Common myeloid progenitor, CD34-positive (primary cell): ENCODE results near the gene KANK4.

Experiments used
- CTCF ChIA-PET: fragments of 350-600 bp; sonication (Branson Sonifier 250); formaldehyde crosslinking; loops from one replicate; lab custom pipeline; 2021; ENCODE audit warnings: antibody characterized with exemption; lab: Charles Lee
- POLR2A ChIA-PET: fragments of 350-600 bp; sonication (Branson Sonifier 250); formaldehyde crosslinking; loops from one replicate; lab custom pipeline; 2021; ENCODE audit warnings: antibody characterized with exemption; lab: Charles Lee
- DNase-seq, 3 donors: peaks; one replicate each; pipeline versions ENCODE4 v3.0.0 to v3.0.0-alpha.2; 2013
- H3K27ac ChIP-seq, 2 experiments: 1 replicate in 1 of 2; 2 replicates in 1 of 2; pipeline ENCODE4 v1.7.0; 2013; ENCODE audit warnings: inconsistent platforms in 2 of 2, low read length in 2 of 2, mild to moderate bottlenecking in 2 of 2, low read depth in 1 of 2, moderate library complexity in 1 of 2; ENCODE audit not compliant: severe bottlenecking in 2 of 2, insufficient read depth in 1 of 2, poor library complexity in 1 of 2
- H3K27me3 ChIP-seq, 5 experiments: replicated peaks in 2 of 5; 1 replicate in 3 of 5; 2 replicates in 2 of 5; pipeline versions ENCODE4 v1.6.1 to v1.7.0; 2013; ENCODE audit warnings: low read length in 4 of 5, mild to moderate bottlenecking in 2 of 5, moderate library complexity in 2 of 5, inconsistent platforms in 1 of 5; ENCODE audit not compliant: insufficient read depth in 5 of 5, control insufficient read depth in 4 of 5
- H3K36me3 ChIP-seq, 4 experiments: 1 replicate in 2 of 4; 2 replicates in 2 of 4; pipeline versions ENCODE4 v1.6.1 to v1.7.0; 2013; ENCODE audit warnings: low read length in 3 of 4, control low read depth in 1 of 4, mild to moderate bottlenecking in 1 of 4; ENCODE audit not compliant: control insufficient read depth in 4 of 4, insufficient read depth in 4 of 4
- H3K4me1 ChIP-seq, 4 experiments: 1 replicate in 3 of 4; 2 replicates in 1 of 4; pipeline versions ENCODE4 v1.6.1 to v1.7.1; 2013; ENCODE audit warnings: low read length in 3 of 4, mild to moderate bottlenecking in 3 of 4, control low read depth in 1 of 4, inconsistent platforms in 1 of 4, moderate library complexity in 1 of 4; ENCODE audit not compliant: control insufficient read depth in 4 of 4, insufficient read depth in 4 of 4; ENCODE audit errors: control extremely low read depth in 1 of 4
- H3K4me3 ChIP-seq, 7 experiments: 1 replicate in 4 of 7; 2 replicates in 3 of 7; pipeline versions ENCODE4 v1.5.1 to v1.7.0; 2013; ENCODE audit warnings: mild to moderate bottlenecking in 7 of 7, low read length in 6 of 7, moderate library complexity in 6 of 7, inconsistent platforms in 2 of 7, low read depth in 2 of 7, control low read depth in 1 of 7; ENCODE audit not compliant: insufficient read depth in 4 of 7, control insufficient read depth in 1 of 7; ENCODE audit errors: extremely low read depth in 1 of 7
- H3K9me3 ChIP-seq, 5 experiments: 1 replicate in 4 of 5; 2 replicates in 1 of 5; pipeline versions ENCODE4 v1.6.1 to v1.7.1; 2013; ENCODE audit warnings: low read length in 4 of 5, mild to moderate bottlenecking in 2 of 5, inconsistent platforms in 1 of 5, low read depth in 1 of 5, moderate library complexity in 1 of 5; ENCODE audit not compliant: control insufficient read depth in 4 of 5, insufficient read depth in 2 of 5; ENCODE audit errors: control extremely low read depth in 1 of 5
- WGBS: methylation state at CpG from one replicate; pipeline ENCODE4 v1.1.5; 2013; ENCODE audit not compliant: insufficient coverage; 5-methylcytosine and 5-hydroxymethylcytosine counted together

Gene KANK4

DNA sequence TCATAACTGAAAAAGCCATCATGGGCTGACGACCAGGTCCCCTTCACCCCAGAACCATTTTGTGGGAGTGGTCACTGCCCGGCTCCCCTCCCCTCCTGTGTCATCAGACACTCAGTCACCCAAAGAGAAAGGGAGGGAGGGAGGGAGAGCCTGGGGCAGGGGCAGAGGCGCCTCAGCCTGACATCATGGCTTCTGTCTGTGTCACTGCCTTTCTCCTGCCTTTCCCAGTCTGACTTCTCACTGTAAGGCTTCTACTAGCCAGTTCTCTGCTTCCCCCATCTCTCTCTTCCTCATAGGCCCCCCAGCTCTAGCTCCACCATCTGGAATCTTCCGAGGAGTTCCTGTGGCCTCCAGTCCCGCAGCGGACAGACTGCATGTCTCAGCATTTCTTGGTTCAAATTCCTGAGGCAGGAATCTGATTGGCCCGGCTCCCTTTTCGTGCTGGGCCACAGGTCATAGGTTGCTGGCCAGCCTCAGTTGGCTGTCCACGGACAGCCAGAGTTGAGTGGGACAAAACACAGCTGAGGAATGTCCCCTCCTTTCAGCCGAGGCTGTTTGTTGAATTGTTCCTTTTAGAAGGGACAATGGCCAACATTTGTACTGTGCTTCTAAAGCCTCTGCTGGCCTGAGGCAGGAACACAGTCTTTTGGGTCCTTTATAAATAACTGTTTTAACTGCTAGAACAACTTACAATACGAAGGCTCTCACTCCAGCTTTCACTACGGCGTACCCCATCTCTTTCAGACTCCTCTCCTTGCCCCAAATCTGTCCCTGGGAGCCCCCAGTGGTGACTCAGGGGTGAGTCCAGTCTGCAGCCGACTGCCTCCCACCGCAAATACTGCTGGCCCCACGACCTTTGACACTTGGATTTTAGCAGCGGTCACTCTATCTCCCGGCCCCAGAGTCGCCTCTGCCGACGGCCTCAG lies 18.7 kb upstream of the KANK4 start:
- ChIA-PET POLR2A (no interaction called here), CTCF (no interaction called here)
- peaks cover 0 to 6% (median 1%) of the 10 kb centered on the region in 4 experiments for H3K4me1 ChIP-seq
- no peaks in the 10 kb centered on the region for H3K36me3 ChIP-seq
- no peak for DNase-seq
- H3K27me3 ChIP-seq = peaks cover 0 to 2% (median 0%) of the 10 kb centered on the region in 5 experiments
- H3K27ac ChIP-seq = no peak overlapping the region
- H3K4me3 ChIP-seq = no peak overlapping the region
- 86% methylated on average over 17 of the region's 21 CpGs for whole genome bisulfite sequencing
- no peaks in the 10 kb centered on the region for H3K9me3 ChIP-seq

DNA sequence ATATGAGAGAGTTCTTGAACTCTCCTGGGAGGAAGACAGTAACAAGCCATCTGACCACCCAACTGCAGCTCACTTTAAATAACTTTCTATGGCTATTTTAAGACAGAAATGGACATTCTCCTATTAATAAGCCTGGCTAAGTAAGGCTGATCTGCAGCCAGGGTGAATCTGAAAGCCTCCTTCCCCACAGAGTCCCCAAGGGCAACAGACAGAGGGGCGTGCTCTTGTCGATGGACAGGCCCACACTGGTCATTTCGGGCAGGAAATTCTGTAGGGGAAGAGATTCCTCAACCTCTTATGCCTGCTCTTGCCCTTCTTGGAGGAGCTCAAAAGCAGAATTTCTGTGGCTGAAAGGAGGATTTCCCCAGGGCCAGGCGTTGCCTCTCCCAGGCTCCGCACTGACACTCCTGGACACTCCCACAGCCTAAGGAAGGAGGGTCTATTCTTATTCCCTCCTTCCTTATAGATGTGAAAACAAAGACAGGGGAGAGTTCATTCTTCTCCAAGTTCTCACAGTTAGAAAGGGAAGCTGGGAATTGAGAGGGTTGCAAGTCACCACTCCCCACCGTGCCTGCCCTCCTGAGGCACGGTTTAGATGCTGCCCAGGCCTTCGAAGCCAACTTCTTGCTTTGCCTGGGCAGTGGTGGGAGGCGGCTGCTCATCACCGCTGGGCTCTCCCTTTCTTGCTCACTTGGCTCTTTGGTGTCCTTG lies 17.9 kb upstream of the KANK4 start:
- ChIA-PET POLR2A (no interaction called here), CTCF (no interaction called here)
- H3K27ac ChIP-seq = no peak overlapping the region
- peaks cover 0 to 2% (median 0%) of the 10 kb centered on the region in 5 experiments for H3K27me3 ChIP-seq
- no peaks in the 10 kb centered on the region for H3K36me3 ChIP-seq
- no peak overlapping the region for H3K4me3 ChIP-seq
- peaks cover 0 to 6% (median 1%) of the 10 kb centered on the region in 4 experiments for H3K4me1 ChIP-seq
- no peak for DNase-seq
- H3K9me3 ChIP-seq = no peaks in the 10 kb centered on the region
- 89% methylated on average over 10 of the region's 10 CpGs for whole genome bisulfite sequencing

DNA sequence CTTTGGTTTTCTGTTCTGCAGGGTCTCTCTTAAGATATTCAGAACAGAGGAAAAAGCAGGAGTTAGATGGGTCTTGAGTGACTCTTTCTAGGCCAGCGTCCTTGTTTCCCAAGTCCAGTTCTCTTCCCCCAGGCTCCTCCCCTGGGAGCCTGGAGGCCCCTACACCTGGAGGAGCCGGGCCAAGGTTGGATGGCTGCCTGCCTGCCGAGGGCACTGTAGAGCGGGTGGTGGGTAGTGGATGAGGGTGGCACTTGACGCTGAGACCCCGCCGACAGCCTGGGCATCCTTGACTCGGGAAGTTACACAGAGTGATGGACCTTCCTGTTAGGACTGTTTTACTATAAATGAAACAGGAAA lies 17.4 kb upstream of the KANK4 start:
- ChIA-PET POLR2A (no interaction called here), CTCF (no interaction called here)
- WGBS = 100% methylated on average over 2 of the region's 8 CpGs
- no peaks in the 10 kb centered on the region for H3K36me3 ChIP-seq
- H3K9me3 ChIP-seq = no peaks in the 10 kb centered on the region
- no peak overlapping the region for H3K27ac ChIP-seq
- H3K4me3 ChIP-seq = no peak overlapping the region
- peaks cover 0 to 6% (median 1%) of the 10 kb centered on the region in 4 experiments for H3K4me1 ChIP-seq
- DNase-seq = no peak
- no peaks in the 10 kb centered on the region for H3K27me3 ChIP-seq

DNA sequence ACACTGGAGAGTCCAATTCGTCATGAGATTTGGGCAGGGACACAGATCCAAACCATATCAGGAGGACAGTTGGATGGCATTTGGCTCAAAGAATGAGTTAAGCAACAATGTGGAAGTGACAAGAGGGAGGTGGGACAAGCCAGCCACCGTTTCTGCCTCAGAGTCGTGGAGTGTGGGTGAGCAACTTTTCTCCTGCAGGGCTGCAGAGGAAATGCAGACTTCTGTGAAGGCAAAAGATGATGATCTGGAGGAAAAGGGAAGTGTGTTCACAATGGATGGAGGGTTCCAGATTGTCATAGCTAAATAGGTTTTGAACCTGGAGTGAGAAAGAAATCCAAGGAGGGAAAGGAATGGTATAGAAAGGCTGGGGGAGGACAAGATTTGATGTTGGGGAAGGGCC lies 16.4 kb upstream of the KANK4 start:
- ChIA-PET POLR2A (no interaction called here), CTCF (interaction anchor here (1.2 kb wide), 1 partner anchor 42 kb away, joined by 3 read pairs; no protein-coding TSS in a partner anchor)
- H3K27me3 ChIP-seq = no peaks in the 10 kb centered on the region
- no peak overlapping the region for H3K4me3 ChIP-seq
- H3K4me1 ChIP-seq = peaks cover 0 to 6% (median 1%) of the 10 kb centered on the region in 4 experiments
- no peaks in the 10 kb centered on the region for H3K36me3 ChIP-seq
- DNase-seq = peak in 2 of 3 donors; percentile 82 to 84
- whole genome bisulfite sequencing = 22% methylated on average over 3 of the region's 3 CpGs
- H3K9me3 ChIP-seq = no peaks in the 10 kb centered on the region
- H3K27ac ChIP-seq = no peak overlapping the region

DNA sequence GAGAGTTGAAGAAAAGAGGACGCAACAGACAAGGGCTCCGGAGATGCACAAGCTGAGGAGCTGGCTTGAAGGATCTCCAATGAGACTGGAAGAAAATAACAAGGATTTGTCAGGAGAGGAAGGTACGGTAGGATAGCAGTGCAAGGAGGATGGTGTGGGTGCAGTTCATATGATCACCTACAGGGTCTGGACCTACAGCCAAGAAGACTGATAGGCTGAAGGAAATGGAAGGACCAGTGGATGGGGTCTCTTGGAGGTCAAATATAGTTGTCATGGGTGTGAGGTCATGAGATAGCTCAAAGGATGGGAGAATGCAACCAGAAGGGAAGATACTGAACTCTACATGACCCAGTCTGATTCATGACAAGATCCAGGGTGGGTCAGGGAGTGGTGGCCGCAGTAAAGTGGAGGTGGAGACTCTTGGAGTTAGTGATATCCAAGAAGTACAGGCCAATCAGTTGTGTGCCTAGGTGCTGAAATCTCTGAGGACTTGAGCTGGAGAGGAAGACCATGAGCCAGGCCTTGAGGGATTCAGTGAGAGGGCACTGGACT lies 15.3 kb upstream of the KANK4 start:
- Histone ChIP-seq H3K9me3 (no peaks in the 10 kb centered on the region), H3K27me3 (no peaks in the 10 kb centered on the region), H3K4me1 (peaks cover 0 to 6% (median 1%) of the 10 kb centered on the region in 4 experiments), H3K4me3 (no peak overlapping the region), H3K27ac (no peak overlapping the region), H3K36me3 (no peaks in the 10 kb centered on the region)
- DNase-seq = no peak
- CTCF ChIA-PET = no interaction called here
- 98% methylated on average over 4 of the region's 4 CpGs for WGBS
- POLR2A ChIA-PET = no interaction called here

DNA sequence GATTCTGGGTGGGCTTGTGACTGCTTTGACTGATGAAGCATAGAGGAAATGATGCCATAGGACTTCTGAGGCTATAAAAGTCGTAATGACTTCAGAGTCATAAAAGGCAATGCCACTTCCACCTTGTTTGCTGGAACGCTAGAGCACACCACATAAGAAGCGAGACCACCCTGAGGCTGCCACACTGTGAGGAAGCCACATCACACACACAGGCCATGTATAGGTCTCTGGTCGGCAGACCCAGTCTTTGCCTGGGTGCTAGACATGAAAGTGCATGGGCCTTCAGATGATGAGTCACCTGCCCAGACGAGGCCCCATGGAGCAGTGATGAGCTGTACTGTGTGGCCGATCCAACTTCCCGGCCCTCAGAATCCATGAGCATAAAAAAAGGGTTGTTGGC lies 14.2 kb upstream of the KANK4 start:
- ChIA-PET POLR2A (interaction anchor here (0.5 to 0.6 kb wide), 2 partner anchors 181 to 1877 kb away, joined by 3 read pairs; no protein-coding TSS in a partner anchor), CTCF (no interaction called here)
- no peak overlapping the region for H3K27ac ChIP-seq
- H3K4me3 ChIP-seq = no peak overlapping the region
- no peaks in the 10 kb centered on the region for H3K27me3 ChIP-seq
- WGBS = 92% methylated on average over 7 of the region's 7 CpGs
- DNase-seq = no peak
- H3K9me3 ChIP-seq = no peaks in the 10 kb centered on the region
- H3K36me3 ChIP-seq = no peaks in the 10 kb centered on the region
- H3K4me1 ChIP-seq = peaks cover 0 to 6% (median 1%) of the 10 kb centered on the region in 4 experiments
